ENCODE data around the gene TAF3.
A peak's percentile ranks its signal among the peaks of the same experiment; 100 is the strongest.

The TAF3 gene

GRCh38 chr10:7792541-7792940 lies 25.8 kb upstream of the TAF3 start:
- Histone ChIP-seq H3K4me3 (ENCODE audit: low read depth, low read length) (no peak overlapping the region), H3K4me1 (peaks cover 23% of the 10 kb centered on the region), H3K9me3 (ENCODE audit: control insufficient read depth, low read length) (no peaks in the 10 kb centered on the region), H3K9ac (no peak overlapping the region), H3K4me2 (ENCODE audit: low read length) (no peak overlapping the region), H3K36me3 (ENCODE audit: control insufficient read depth, insufficient read depth, low read length) (no peaks in the 10 kb centered on the region), H3K27me3 (ENCODE audit: control insufficient read depth, insufficient read depth, low read length) (no peaks in the 10 kb centered on the region), H2AFZ (no peak overlapping the region), H3K79me2 (peaks cover 66% of the 10 kb centered on the region), H3K27ac (no peak overlapping the region)
- TF ChIP-seq CTCF (IDR thresholded peaks at IDR 0.05), result no peak

GRCh38 chr10:7794251-7795026 lies 23.9 kb upstream of the TAF3 start:
- no peak for TF ChIP-seq CTCF (IDR thresholded peaks at IDR 0.05)
- H3K4me3 ChIP-seq (ENCODE audit: low read depth, low read length), result no peak overlapping the region
- no peak overlapping the region for H3K27ac ChIP-seq
- no peaks in the 10 kb centered on the region for H3K27me3 ChIP-seq (ENCODE audit: control insufficient read depth, insufficient read depth, low read length)
- no peak overlapping the region for H3K9ac ChIP-seq
- H3K79me2 ChIP-seq, result peaks cover 66% of the 10 kb centered on the region
- H3K4me1 ChIP-seq, result peaks cover 23% of the 10 kb centered on the region
- H3K9me3 ChIP-seq (ENCODE audit: control insufficient read depth, low read length), result no peaks in the 10 kb centered on the region
- no peak overlapping the region for H2AFZ ChIP-seq
- H3K4me2 ChIP-seq (ENCODE audit: low read length), result no peak overlapping the region
- no peaks in the 10 kb centered on the region for H3K36me3 ChIP-seq (ENCODE audit: control insufficient read depth, insufficient read depth, low read length)

- peak overlapping the region; percentile 33 for H3K4me2 ChIP-seq (ENCODE audit: low read length)
- no peaks in the 10 kb centered on the region for H3K27me3 ChIP-seq (ENCODE audit: control insufficient read depth, insufficient read depth, low read length)
- H3K9me3 ChIP-seq (ENCODE audit: control insufficient read depth, low read length), result no peaks in the 10 kb centered on the region
- no peak overlapping the region for H3K9ac ChIP-seq
- H3K27ac ChIP-seq, result no peak overlapping the region
- no peak overlapping the region for H2AFZ ChIP-seq
- no peak for TF ChIP-seq CTCF (IDR thresholded peaks at IDR 0.05)
- H3K79me2 ChIP-seq, result peaks cover 64% of the 10 kb centered on the region
- H3K4me3 ChIP-seq (ENCODE audit: low read depth, low read length), result no peak overlapping the region
- H3K36me3 ChIP-seq (ENCODE audit: control insufficient read depth, insufficient read depth, low read length), result no peaks in the 10 kb centered on the region
- peaks cover 15% of the 10 kb centered on the region for H3K4me1 ChIP-seq
Observed at GRCh38 chr10:7795605-7796004, 22.7 kb upstream of the TAF3 start.

GRCh38 chr10:7797582-7797981 lies 20.7 kb upstream of the TAF3 start:
- H2AFZ ChIP-seq, result no peak overlapping the region
- H3K4me1 ChIP-seq, result peaks cover 6% of the 10 kb centered on the region
- no peak overlapping the region for H3K4me3 ChIP-seq (ENCODE audit: low read depth, low read length)
- H3K9me3 ChIP-seq (ENCODE audit: control insufficient read depth, low read length), result no peaks in the 10 kb centered on the region
- H3K27ac ChIP-seq, result no peak overlapping the region
- H3K79me2 ChIP-seq, result peaks cover 62% of the 10 kb centered on the region
- no peaks in the 10 kb centered on the region for H3K36me3 ChIP-seq (ENCODE audit: control insufficient read depth, insufficient read depth, low read length)
- H3K27me3 ChIP-seq (ENCODE audit: control insufficient read depth, insufficient read depth, low read length), result no peaks in the 10 kb centered on the region
- H3K4me2 ChIP-seq (ENCODE audit: low read length), result no peak overlapping the region
- no peak overlapping the region for H3K9ac ChIP-seq
- no peak for TF ChIP-seq CTCF (IDR thresholded peaks at IDR 0.05)

- Histone ChIP-seq H3K27me3 (ENCODE audit: control insufficient read depth, insufficient read depth, low read length) (no peaks in the 10 kb centered on the region), H3K36me3 (ENCODE audit: control insufficient read depth, insufficient read depth, low read length) (peaks cover 4% of the 10 kb centered on the region)
Observed at GRCh38 chr10:7802606-7803005, 15.7 kb upstream of the TAF3 start.

More at GRCh38 chr10:7802606-7803005, 15.7 kb upstream of the TAF3 start:
- Histone ChIP-seq H3K79me2 (peaks cover 53% of the 10 kb centered on the region), H2AFZ (no peak overlapping the region), H3K27ac (no peak overlapping the region), H3K4me1 (peaks cover 5% of the 10 kb centered on the region), H3K9ac (no peak overlapping the region), H3K4me2 (ENCODE audit: low read length) (no peak overlapping the region), H3K4me3 (ENCODE audit: low read depth, low read length) (no peak overlapping the region), H3K9me3 (ENCODE audit: control insufficient read depth, low read length) (no peaks in the 10 kb centered on the region)
- TF ChIP-seq CTCF (IDR thresholded peaks at IDR 0.05), result no peak
